HG03045 (cell line): ENCODE results near the gene NSUN2.
"Not testable (repeated sequence)": the region's sequence is repeated elsewhere in the genome, so short reads cannot be mapped to it uniquely, and the experiment has no call there.

Experiments used
- ATAC-seq: cut with Tn5 transposase; IDR thresholded peaks from one replicate; pipeline ENCODE4 v1.9.1; 2021; ENCODE audit warnings: mild to moderate bottlenecking, moderate library complexity; ENCODE audit not compliant: unreplicated experiment

The NSUN2 gene

DNA sequence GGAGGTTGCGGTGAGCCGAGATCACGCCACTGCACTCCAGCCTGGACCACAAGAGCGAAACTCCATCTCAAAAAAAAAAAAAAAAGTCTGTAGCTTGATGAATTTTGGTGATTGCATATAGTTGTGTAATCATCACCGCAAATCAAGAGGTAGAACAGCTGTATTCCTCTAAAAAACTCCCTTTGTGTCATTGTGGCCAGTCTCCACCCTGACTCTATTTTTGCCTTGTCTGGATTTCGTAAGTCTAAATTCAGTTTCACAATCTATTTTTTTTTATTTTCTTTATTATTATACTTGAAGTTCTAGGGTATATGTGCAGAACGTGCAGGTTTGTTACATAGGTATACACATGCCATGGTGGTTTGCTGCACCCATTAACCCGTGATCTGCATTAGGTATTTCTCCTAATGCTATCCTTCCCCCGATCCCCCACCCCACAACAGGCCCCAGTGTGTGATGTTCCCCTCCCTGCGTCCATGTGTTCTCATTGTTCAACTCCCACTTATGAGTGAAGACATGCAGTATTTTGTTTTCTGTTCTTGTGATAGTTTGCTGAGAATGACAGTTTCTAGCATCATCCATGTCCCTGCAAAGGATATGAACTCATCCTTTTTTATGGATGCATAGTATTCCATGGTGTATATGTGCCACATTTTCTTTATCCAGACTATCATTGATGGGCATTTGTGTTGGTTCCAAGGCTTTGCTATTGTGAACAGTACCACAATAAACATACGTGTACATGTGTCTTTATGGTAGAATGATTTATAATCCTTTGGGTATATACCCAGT lies 12.9 kb upstream of the NSUN2 start:
- not testable (repeated sequence) for ATAC-seq

DNA sequence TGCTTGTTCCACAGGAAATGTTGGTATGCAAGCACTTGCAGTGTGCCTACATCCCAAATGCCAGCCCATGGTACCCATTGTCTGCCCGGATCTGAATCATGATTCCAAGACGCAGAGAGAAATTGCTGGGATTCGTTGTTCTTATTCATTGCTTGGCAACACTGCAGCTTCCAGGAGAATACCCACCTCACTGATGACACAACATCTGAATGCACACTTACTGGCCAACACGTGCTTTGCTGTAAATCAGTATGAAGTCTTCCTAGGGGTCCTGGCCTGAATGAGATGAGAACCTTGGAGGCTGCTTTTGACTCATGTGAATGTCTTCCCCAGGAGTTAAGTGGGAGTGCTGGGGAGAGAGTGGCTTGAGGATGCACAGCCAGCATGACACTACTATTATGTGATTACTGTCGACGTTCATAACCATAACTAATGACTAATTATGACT lies 12.0 kb upstream of the NSUN2 start:
- ATAC-seq = no peak

DNA sequence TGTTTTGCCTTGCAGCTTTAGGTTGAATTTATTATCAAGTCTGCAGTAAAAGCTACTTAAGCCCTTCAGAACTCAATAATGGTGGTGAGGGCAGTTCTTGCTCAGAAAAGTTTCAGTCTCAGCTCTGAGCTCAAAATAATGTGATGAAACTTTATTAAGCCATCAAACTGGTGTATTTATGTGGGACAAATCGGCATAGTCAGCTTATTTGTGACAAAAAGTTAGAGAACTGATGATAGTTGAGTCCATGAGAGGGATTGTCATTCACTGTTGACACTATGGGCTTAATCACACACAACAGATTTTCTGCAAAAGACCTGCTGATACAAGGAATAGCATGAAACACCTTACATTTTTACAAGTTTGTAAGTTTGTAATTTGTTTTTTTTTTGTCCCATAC lies 9.8 kb upstream of the NSUN2 start:
- no peak for ATAC-seq

DNA sequence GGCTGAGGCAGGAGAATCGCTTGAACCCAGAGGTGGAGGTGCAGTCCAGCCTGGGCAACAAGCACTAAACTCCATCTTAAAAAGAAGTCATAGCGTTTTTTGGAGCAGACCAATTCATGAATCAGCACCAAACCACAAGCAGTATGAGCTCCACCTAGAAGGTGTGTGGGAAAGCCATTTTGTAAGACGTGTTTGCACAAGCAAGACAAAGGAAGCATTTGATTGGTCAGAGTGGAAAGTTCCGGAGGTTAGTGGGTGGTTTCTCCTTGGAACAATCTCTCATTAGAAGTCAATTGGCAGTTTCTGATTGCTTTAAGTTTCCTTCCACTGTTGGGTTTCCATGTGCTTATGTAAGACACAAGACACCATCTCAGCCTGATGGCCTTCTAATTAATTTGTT lies 5.4 kb upstream of the NSUN2 start:
- ATAC-seq = no peak

DNA sequence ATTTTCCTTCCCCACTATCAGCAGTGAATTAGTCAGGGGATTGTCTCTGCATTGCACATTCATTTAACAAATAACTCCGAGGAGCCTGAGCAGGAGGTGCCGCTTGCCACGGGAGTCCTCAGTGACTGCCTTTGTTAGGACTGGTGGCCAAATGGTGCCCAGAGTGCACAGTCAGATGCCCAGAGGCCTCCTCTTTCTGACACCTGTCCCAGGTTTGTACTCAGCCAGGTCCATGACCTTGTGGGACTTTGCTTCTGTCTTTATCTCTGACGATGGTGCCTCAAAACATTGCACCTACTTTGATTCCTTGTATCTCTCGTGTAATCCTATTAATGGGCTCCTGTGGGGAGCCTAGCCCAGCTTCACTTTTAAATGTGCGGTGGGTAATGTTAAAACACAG lies 4.7 kb upstream of the NSUN2 start:
- ATAC-seq = no peak

DNA sequence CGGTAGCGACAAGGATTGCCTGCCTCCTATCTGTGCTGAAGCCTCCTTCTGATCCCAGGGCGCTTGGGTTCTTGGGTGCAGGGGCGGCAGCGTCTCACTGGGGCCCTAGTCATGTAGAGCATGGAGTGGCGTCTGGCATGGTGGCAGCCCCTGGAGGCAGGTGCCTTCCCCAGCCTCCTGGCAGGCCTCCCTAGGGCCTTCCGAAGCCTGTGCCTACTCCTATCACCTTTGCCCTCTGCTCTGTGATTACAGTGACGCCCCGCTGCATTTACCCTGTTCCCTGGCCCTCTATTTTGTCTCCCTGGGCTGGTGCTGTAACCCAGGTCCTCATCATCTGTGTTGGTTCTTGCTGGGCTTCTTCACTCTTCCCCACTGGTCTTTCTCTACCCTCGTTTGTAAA lies 4.2 kb upstream of the NSUN2 start:
- no peak for ATAC-seq

- ATAC-seq = no peak
These were observed 3.4 kb upstream of the NSUN2 start for GRCh38 chr5:6636293-6636692.

- no peak for ATAC-seq
These were observed 2.1 kb upstream of the NSUN2 start for GRCh38 chr5:6634788-6635430.

GRCh38 chr5:6634306-6634705 lies 1.5 kb upstream of the NSUN2 start:
- ATAC-seq = no peak

DNA sequence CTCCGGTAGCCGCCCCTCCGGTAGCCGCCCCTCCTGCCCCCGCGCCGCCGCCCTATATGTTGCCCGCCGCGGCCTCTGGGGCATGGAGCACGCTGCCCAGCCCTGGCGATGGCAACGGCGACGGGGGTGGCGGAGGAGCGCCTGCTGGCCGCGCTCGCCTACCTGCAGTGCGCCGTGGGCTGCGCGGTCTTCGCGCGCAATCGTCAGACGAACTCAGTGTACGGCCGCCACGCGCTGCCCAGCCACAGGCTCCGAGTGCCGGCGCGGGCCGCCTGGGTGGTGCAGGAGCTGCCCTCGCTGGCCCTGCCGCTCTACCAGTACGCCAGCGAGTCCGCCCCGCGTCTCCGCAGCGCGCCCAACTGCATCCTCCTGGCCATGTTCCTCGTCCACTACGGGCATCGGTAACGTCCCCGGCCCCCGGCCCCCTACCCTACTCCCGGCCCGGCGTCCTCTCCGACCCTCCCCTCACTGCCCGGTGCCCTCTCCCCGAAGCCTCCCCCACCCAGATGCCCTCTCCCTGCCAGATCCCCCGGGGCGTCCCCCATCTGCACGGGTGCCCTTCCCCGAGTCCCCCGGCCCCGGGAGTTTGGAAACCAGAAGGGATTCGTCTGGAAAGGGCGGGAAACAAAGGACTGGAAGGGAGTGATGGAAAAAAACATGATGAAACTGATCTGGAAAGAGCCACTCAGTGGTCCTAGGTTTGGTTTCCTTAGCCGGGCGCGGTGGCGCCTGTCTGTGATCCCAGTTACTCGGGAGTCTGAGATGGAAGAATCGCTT lies 813 bp upstream of the NSUN2 start:
- ATAC-seq = peak; percentile 54

- ATAC-seq = peak; percentile 29
These were observed 438 bp downstream of the NSUN2 start for GRCh38 chr5:6632324-6632887.

DNA sequence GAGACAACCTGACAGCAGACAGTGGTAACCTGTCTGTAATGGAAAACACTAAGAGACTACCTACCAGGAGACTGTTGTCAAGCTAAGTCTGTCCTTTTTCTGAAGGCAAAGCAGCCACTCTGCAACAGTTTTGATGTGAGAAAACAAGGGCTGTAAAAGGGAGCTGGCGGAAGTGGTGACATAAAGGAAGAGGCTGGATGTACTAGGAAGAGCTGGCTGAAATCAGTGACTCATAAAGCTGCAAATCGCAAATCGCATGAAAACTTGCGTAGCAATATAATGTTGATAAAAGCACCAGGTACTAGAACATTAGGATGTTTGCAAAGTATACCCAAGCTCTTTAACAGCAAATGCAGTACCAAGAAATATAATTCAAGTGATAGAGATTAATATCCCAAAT lies 1.4 kb downstream of the NSUN2 start:
- no peak for ATAC-seq

DNA sequence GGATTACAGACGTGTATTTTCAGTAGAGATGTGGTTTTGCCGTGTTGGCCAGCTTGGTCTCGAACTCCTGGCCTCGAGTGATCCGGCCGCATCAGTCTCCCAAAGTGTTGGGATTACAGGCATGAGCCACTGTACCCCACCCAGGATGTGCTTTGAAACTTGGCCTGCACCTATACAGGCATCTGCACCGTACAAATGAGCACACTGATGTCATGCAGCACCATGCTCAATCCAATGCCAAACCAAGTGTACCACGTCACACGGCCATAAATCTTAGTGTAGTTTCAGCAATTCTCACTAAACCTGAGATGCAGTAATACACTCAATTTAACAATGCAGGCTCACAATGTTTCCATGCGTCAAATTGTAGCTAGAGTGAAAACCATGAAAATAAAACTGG lies 6.3 kb downstream of the NSUN2 start:
- no peak for ATAC-seq

GRCh38 chr5:6623941-6624340 lies 8.9 kb downstream of the NSUN2 start:
- ATAC-seq = no peak

DNA sequence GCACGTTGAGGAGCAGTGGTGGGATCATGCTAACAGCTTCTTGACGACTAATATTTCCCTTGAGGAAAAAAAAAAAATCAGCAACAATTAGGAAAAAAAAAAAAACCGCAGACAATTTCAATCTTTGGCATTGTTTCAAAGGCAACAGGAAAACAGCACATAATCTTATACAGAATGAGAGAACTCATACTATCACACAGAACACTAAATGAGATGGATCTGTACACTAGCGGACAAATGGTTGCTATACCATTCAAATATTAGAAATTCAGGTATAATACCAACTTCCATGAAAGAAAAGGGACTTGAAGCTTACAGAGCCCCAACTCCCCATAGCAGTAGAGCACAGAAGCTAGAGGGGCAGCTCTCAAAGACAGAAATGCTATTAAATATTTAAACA lies 9.6 kb downstream of the NSUN2 start:
- ATAC-seq = no peak

GRCh38 chr5:6616632-6617031 lies 16.2 kb downstream of the NSUN2 start:
- no peak for ATAC-seq

- ATAC-seq = no peak
These were observed 17.6 kb downstream of the NSUN2 start for GRCh38 chr5:6615034-6615815.

- ATAC-seq = no peak
These were observed 21.2 kb downstream of the NSUN2 start for GRCh38 chr5:6611334-6612256.

DNA sequence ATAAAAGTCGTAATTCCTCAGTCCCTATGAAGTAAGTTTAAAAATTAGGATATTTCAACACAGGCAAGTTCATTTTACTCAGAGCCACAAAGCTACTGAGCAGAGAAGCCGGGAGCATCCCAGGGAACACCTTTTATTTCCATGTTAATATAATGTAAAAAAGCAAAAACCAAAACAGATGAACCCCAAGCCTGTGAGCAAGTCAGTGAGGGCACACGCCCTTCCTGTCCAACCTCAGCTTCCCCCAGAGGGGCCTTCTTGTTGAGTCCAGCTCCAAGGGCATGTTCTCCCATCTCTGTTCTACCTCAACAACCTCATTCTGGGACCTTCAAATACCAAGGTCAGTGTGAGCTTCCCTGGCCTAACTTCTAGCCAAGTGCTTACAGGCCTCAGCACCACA lies 24.8 kb downstream of the NSUN2 start:
- ATAC-seq = no peak

DNA sequence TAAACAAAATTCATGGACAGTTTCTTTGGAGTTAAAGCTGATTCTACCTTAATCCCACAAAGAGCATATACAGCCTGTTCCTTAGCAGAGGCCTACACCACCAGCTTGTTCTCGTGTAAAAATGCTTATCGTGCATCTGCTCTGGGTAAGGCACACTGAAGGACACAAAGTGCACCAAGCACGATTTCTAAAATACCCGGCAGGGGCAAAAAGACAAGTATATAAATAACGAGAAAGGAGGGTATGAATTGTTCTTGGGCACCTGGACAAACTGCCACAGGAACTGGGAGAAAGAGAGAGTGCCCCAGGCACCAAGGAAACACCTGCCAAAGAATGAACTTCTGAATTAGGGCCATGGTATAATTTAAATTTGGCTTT lies 25.3 kb downstream of the NSUN2 start:
- ATAC-seq = no peak
